ENCODE results near the gene GULP1.

Gene GULP1

DNA sequence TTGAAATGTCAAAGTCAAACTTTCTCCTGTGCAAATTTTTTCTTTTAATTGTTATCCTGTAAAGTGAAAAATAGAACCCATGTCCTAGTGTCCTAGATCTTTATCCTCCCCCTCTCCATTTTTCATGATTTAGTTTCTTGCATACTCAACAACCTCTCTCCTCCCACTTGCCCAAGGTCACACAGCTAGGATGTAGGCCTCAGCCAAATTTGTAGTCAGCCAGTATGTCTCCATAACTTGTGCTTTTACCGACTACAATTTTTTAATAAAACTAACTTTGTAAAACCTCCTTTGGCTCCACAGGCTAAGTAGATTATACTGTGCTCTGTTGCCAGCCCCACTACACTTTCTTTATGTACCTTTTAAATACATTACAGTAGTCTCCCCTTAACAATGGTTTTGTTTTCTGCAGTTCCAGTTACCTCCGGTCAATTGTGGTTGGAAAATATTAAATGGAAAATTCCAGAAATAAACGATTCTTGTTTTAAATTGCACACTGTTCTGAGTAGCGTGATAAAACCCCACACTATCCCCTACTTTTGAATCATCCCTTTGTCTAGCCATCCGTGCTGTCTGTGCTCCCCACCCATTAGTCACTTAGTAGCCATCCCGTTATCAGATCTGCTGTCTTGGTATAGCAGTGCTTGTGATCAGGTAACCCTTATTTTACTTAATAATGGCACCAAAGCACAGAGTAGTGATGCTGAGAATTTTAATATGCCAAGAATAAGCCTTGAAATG lies 22.8 kb downstream of the GULP1 start:
- Histone ChIP-seq H3K9me3 (ENCODE audit: control insufficient read depth, insufficient read depth, low read depth, low read length) (no peaks in the 10 kb centered on the region), H3K27ac (ENCODE audit: extremely low read depth, low read depth, low read length) (no peak overlapping the region), H3K4me3 (ENCODE audit: low read depth, low read length) (no peak overlapping the region), H3K36me3 (ENCODE audit: control insufficient read depth in 2 of 2, insufficient read depth in 1 of 2, low read length in 2 of 2) (no peaks in the 10 kb centered on the region), H3K4me1 (ENCODE audit: control insufficient read depth, insufficient read depth, low read length) (peaks cover 11% of the 10 kb centered on the region)
- CTCF ChIA-PET: interaction anchor here (0.7 kb wide), 1 partner anchor 49 kb away, joined by 3 read pairs; no protein-coding TSS in a partner anchor
- POLR2A ChIA-PET: no interaction called here
- TF ChIP-seq MYNN (tag by site-specific recombination; IDR thresholded peaks at IDR 0.05; ENCODE audit: borderline replicate concordance): no peak
- TF ChIP-seq GLIS1 (tag by site-specific recombination; IDR thresholded peaks at IDR 0.05): no peak
- no peak for TF ChIP-seq ZNF112 (tag by site-specific recombination; IDR thresholded peaks at IDR 0.05)
- TF ChIP-seq, protein P1, sequence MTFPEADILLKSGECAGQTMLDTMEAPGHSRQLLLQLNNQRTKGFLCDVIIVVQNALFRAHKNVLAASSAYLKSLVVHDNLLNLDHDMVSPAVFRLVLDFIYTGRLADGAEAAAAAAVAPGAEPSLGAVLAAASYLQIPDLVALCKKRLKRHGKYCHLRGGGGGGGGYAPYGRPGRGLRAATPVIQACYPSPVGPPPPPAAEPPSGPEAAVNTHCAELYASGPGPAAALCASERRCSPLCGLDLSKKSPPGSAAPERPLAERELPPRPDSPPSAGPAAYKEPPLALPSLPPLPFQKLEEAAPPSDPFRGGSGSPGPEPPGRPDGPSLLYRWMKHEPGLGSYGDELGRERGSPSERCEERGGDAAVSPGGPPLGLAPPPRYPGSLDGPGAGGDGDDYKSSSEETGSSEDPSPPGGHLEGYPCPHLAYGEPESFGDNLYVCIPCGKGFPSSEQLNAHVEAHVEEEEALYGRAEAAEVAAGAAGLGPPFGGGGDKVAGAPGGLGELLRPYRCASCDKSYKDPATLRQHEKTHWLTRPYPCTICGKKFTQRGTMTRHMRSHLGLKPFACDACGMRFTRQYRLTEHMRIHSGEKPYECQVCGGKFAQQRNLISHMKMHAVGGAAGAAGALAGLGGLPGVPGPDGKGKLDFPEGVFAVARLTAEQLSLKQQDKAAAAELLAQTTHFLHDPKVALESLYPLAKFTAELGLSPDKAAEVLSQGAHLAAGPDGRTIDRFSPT (tag by site-specific recombination; IDR thresholded peaks at IDR 0.05): no peak
- TF ChIP-seq ZNF658 (tag by site-specific recombination; IDR thresholded peaks at IDR 0.05): no peak
- TF ChIP-seq ZNF324 (tag by site-specific recombination; IDR thresholded peaks at IDR 0.05): no peak
- TF ChIP-seq ZNF23 (tag by site-specific recombination; IDR thresholded peaks at IDR 0.05; ENCODE audit: borderline replicate concordance): no peak
- TF ChIP-seq ZNF501 (tag by site-specific recombination; IDR thresholded peaks at IDR 0.05): no peak
- TF ChIP-seq, protein P2, sequence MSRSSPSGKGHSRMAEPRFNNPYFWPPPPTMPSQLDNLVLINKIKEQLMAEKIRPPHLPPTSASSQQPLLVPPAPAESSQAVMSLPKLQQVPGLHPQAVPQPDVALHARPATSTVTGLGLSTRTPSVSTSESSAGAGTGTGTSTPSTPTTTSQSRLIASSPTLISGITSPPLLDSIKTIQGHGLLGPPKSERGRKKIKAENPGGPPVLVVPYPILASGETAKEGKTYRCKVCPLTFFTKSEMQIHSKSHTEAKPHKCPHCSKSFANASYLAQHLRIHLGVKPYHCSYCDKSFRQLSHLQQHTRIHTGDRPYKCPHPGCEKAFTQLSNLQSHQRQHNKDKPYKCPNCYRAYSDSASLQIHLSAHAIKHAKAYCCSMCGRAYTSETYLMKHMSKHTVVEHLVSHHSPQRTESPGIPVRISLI (tag by site-specific recombination; IDR thresholded peaks at IDR 0.05): no peak
- TF ChIP-seq ZNF302 (tag by site-specific recombination; IDR thresholded peaks at IDR 0.05; ENCODE audit: low read depth): no peak
- TF ChIP-seq OVOL3 (tag by site-specific recombination; IDR thresholded peaks at IDR 0.05): no peak

DNA sequence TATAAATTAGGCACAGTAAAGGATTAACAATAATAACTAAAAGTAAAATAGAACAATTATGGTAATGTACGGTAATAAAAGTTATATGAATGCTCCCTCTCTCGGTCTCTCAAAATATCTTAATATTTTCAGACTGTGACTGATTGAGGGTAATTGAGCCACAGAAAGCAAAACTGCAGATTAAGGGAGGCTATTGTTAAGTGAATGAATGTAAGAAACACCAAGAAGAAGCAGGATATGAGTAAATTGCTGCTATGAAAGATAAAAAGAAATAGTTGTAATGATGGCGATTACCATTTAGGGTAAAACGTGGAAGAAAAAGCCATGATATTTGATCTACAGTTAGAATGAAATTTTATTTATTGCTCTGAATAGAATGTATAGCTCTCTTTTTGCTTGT lies 24.1 kb downstream of the GULP1 start:
- CTCF ChIA-PET: no interaction called here
- Histone ChIP-seq H3K9me3 (ENCODE audit: control insufficient read depth, insufficient read depth, low read depth, low read length) (no peaks in the 10 kb centered on the region), H3K27ac (ENCODE audit: extremely low read depth, low read depth, low read length) (no peak overlapping the region), H3K4me1 (ENCODE audit: control insufficient read depth, insufficient read depth, low read length) (peaks cover 16% of the 10 kb centered on the region), H3K4me3 (ENCODE audit: low read depth, low read length) (no peak overlapping the region), H3K36me3 (ENCODE audit: control insufficient read depth in 2 of 2, insufficient read depth in 1 of 2, low read length in 2 of 2) (no peaks in the 10 kb centered on the region)
- no peak for TF ChIP-seq SALL2 (tag by site-specific recombination; IDR thresholded peaks at IDR 0.05; ENCODE audit: borderline replicate concordance)
- TF ChIP-seq ZNF600 (tag by site-specific recombination; IDR thresholded peaks at IDR 0.05): no peak
- TF ChIP-seq, protein P3, sequence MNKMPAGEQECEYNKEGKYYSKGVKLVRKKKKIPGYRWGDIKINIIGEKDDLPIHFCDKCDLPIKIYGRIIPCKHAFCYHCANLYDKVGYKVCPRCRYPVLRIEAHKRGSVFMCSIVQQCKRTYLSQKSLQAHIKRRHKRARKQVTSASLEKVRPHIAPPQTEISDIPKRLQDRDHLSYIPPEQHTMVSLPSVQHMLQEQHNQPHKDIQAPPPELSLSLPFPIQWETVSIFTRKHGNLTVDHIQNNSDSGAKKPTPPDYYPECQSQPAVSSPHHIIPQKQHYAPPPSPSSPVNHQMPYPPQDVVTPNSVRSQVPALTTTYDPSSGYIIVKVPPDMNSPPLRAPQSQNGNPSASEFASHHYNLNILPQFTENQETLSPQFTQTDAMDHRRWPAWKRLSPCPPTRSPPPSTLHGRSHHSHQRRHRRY (tag by site-specific recombination; IDR thresholded peaks at IDR 0.05): no peak
- no peak for TF ChIP-seq KLF9 (tag by site-specific recombination; IDR thresholded peaks at IDR 0.05; ENCODE audit: low read depth)
- TF ChIP-seq ZNF610 (tag by site-specific recombination; IDR thresholded peaks at IDR 0.05; ENCODE audit: borderline replicate concordance): no peak
- TF ChIP-seq IKZF3 (tag by site-specific recombination; IDR thresholded peaks at IDR 0.05): no peak
- TF ChIP-seq, protein P4, sequence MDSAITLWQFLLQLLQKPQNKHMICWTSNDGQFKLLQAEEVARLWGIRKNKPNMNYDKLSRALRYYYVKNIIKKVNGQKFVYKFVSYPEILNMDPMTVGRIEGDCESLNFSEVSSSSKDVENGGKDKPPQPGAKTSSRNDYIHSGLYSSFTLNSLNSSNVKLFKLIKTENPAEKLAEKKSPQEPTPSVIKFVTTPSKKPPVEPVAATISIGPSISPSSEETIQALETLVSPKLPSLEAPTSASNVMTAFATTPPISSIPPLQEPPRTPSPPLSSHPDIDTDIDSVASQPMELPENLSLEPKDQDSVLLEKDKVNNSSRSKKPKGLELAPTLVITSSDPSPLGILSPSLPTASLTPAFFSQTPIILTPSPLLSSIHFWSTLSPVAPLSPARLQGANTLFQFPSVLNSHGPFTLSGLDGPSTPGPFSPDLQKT (IDR thresholded peaks at IDR 0.05; ENCODE audit: borderline replicate concordance, low read depth, low read length): no peak
- TF ChIP-seq, protein P5, sequence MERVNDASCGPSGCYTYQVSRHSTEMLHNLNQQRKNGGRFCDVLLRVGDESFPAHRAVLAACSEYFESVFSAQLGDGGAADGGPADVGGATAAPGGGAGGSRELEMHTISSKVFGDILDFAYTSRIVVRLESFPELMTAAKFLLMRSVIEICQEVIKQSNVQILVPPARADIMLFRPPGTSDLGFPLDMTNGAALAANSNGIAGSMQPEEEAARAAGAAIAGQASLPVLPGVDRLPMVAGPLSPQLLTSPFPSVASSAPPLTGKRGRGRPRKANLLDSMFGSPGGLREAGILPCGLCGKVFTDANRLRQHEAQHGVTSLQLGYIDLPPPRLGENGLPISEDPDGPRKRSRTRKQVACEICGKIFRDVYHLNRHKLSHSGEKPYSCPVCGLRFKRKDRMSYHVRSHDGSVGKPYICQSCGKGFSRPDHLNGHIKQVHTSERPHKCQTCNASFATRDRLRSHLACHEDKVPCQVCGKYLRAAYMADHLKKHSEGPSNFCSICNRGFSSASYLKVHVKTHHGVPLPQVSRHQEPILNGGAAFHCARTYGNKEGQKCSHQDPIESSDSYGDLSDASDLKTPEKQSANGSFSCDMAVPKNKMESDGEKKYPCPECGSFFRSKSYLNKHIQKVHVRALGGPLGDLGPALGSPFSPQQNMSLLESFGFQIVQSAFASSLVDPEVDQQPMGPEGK (tag by site-specific recombination; IDR thresholded peaks at IDR 0.05): no peak
- no peak for TF ChIP-seq ZNF24 (tag by site-specific recombination; IDR thresholded peaks at IDR 0.05)
- TF ChIP-seq ZBTB17 (tag by site-specific recombination; IDR thresholded peaks at IDR 0.05): no peak
- TF ChIP-seq ZNF2 (tag by site-specific recombination; IDR thresholded peaks at IDR 0.05): no peak
- no peak for TF ChIP-seq ZNF155 (tag by site-specific recombination; IDR thresholded peaks at IDR 0.05)
- POLR2A ChIA-PET: no interaction called here

All from HEK293 (cell line).